GM18508 (cell line): Measurements from ENCODE around the gene FBXL5.

Source experiments
- ATAC-seq: cut with Tn5 transposase; IDR thresholded peaks from one replicate; pipeline ENCODE4 v1.9.1; 2021; ENCODE audit warnings: moderate number of reproducible peaks; ENCODE audit not compliant: insufficient read depth, unreplicated experiment

The FBXL5 gene, protein sequence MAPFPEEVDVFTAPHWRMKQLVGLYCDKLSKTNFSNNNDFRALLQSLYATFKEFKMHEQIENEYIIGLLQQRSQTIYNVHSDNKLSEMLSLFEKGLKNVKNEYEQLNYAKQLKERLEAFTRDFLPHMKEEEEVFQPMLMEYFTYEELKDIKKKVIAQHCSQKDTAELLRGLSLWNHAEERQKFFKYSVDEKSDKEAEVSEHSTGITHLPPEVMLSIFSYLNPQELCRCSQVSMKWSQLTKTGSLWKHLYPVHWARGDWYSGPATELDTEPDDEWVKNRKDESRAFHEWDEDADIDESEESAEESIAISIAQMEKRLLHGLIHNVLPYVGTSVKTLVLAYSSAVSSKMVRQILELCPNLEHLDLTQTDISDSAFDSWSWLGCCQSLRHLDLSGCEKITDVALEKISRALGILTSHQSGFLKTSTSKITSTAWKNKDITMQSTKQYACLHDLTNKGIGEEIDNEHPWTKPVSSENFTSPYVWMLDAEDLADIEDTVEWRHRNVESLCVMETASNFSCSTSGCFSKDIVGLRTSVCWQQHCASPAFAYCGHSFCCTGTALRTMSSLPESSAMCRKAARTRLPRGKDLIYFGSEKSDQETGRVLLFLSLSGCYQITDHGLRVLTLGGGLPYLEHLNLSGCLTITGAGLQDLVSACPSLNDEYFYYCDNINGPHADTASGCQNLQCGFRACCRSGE

DNA sequence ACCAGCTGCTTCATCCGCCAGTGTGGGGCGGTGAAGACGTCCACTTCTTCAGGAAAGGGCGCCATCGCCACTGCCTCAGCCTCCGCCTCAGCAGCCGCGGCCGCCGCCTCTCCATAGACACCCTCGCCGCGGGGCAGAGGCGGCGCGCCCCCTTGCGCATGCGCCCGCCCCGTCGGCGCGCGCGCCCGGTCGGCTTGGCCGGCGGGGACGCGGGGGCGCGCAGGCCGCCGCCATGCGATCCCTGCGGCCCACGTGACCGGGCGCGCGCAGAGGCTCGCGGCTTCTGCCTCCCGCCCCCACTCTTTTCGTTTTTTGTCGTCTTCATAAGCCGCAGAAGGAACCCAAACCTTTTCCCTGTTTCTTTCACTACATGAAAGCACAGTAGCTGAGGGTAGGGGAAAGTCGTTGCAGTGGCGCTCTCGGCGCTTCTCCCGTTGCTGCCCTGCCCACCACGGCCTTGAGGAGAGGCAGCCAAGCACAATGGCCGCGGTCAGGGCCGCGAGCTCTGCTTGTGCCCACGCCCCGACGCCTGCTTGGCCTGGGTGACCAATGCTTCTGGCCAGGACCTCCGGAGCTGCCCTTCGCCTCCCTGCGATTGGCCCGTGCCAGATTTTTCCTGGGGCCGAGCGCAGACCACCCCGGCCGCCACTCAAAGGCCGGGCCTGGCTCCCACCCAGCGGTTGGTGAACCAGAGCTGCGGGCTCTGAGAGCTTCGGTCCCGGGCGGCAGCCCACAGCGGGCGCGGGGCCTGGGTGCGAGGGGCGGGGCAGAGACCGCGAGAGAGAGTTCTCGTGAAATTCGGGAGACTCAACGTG is at the start of gene FBXL5:
Gene FBXL5 (minus strand): TSS at position 135 of the 815 bp plus-strand sequence. CDS start 70 bp downstream, at position 65.
- ATAC-seq: peak; percentile 30

DNA sequence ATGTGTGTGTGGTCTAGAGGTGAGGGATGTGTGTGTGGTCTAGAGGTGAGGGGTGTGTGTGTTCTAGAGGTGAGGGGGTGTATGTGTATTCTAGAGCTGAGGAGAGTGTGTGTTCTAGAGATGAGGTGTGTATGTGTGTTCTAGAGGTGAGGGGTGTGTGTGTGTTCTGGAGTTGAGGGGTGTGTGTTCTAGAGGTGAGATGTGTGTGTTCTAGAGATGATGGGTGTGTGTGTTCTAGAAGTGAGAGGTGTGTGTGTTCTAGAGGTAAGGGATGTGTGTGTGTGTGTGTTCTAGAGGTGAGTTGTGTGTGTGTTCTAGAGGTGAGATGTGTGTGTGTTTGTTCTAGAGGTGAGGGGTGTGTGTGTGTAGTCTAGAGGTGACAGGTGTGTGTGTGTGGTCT is 49.0 kb upstream of the FBXL5 start:
- no peak for ATAC-seq

DNA sequence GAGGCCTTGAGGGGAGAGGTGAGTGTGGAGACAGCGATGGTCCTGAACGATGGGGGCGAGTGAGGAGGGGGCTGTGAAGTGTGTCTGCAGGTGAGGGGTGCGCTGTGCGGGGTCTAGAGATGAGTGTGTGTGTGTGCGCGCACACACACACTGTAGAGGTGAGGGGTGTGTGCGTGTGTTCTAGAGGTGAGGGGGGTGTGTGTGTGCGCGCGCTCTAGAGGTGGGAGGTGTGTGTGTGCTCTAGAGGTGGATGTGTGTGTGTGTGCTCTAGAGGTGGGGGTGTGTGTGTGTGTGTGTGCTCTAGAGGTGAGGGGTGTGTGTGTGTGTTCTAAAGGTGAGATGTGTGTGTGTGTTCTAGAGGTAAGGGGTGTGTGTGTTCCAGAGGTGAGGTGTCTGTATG is 48.3 kb upstream of the FBXL5 start:
- no peak for ATAC-seq

DNA sequence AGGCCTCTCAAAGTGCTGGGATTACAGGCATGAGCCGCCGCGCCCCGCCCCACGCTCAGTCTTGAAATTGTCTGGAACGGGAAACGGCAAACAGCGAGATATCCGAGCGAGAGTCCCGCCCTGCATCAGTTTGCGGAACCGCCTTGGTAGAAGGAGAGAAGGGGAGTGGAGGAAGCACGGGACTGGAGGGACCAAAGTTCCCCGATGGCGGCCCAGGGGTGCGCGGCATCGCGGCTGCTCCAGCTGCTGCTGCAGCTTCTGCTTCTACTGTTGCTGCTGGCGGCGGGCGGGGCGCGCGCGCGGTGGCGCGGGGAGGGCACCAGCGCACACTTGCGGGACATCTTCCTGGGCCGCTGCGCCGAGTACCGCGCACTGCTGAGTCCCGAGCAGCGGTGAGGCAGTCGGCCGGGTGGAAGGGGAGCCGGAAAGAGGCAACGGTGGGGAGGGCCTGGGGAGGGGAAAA is 47.8 kb upstream of the FBXL5 start, which contains the start of gene BST1:
Gene BST1 (plus strand): TSS at position 125 of the 463 bp plus-strand sequence. CDS start 80 bp downstream, at position 205.
- ATAC-seq: no peak

DNA sequence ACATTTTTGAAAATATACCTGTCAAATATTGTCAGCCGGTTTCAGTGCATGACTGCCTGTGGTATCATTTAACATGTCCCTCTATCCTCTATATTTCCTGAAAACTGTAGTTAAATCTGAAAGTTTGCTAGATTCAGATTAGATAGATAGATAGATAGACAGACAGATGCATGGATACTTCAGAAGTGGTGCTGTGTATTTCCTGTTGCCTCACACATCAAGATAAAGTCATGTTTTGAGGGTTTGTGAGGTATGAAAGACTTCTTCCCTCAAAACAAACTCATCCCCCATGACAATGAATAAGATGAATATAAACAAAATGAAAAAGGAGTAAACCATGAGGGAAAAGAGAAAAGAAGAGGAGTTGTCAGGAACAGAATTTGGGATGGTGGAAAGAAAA is 41.7 kb upstream of the FBXL5 start:
- no peak for ATAC-seq

DNA sequence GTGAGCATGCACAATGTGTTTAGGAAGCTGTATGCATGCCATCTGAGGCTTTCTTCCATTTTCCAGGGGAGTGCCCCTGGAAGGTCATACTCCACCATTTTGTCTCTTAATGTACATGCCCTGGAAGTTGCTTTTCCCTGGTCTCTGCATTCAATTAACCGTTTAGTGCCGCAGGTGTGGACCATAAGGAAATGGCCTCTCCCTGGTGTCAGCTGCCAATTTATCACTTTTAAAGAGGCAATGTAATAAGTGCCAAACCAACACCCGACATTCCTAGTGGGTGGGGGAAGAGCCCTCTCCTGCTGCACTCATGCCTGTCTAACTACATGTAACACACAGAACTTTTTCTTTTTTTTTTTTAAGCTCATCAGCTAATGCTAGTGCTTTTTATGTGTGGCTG is 40.6 kb upstream of the FBXL5 start:
- no peak for ATAC-seq

DNA sequence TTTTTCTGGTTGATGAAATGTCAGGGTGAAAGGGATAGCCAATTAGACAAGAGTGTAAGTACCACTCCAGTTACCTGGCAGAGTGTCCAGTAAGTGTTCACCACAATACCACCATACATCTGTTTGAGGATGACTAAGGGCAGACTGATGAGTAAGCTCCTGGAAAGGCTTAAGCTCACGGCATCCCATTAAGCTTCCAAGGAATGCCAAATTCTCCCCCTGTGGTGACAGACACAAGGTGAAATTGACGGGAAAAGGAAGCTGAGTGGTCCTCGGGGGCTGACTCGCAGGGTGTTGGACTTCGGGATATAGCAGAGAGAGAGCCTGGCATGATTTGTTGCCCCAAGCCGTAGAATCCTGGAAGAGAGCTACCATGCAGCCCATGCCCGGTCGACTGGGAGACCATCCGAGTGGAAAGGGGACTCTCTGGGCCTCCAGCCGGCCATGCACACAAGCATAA is 40.1 kb upstream of the FBXL5 start:
- no peak for ATAC-seq

DNA sequence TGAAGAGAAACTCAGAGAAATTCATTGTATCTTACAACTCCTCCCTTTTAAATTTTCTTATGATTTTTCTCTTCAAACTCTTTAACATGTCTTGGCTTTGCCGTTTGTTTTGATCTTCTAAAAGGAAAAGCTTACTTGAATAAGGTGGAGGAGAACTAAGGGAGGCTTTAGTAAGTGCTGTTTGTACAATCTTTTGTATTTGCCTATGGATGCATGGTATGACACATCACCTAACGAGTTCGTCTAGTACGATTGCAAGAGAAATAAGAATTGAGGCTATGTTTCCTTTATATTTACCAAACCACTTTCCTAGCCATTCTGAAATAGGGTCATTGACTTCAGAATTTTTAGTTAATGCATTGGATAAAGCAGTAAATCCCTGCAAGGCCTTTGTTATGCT is 39.3 kb upstream of the FBXL5 start:
- ATAC-seq: no peak

DNA sequence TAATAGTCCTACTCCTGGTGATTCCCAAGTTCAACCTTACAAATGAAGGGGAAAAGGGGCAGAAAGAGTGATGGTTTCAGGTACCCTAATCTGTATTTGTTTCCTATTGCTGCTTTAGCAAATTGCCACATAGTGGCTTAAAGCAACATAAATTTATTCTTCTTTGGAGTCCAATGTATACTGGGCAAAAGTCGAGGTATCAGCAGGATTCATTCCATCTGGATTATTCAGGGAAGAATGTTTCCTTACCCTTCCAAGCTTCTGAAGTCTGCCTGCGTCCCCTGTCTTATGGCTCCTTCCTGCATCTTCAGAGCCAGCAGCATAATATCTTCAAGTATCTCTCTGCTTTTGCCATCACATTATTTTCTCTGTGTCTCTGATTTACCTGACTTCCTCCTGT is 37.4 kb upstream of the FBXL5 start:
- ATAC-seq: no peak

DNA sequence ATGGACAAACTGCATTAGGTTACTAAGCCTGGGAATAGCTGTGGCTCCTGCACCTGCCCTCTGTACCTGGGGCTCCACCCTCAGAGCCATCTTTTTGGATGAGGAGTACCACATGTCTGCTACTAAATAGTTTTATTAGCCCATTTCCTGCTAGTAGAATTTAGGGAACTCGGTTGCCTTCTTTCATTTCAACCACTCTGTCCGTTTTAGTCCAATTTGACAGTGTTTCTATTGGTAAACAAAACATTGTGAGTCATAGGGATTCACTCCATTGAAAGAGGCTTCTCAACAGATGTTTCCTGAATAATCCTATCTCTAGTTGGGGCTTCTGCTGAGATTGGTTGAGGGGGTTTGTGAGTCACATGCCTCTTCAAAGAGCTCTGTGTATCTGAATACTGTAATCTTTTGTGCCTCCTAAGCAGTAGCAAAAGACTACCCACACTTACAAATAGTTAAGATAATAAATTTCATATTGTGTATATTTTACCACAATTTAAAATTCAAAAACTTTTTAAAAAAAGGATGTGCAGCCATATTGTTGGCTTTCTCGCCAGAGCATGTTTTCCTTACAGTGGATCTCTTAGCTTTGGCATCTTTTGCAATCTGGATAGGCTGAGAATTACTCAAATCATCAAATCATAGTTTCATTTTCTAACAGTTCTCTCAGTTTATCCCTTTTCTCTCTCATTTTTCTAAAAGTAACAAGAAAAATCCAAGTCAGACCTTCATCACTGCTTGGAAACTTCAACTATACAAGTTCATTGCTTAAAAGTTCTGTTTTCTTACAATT is 36.4 kb upstream of the FBXL5 start:
- ATAC-seq: no peak

DNA sequence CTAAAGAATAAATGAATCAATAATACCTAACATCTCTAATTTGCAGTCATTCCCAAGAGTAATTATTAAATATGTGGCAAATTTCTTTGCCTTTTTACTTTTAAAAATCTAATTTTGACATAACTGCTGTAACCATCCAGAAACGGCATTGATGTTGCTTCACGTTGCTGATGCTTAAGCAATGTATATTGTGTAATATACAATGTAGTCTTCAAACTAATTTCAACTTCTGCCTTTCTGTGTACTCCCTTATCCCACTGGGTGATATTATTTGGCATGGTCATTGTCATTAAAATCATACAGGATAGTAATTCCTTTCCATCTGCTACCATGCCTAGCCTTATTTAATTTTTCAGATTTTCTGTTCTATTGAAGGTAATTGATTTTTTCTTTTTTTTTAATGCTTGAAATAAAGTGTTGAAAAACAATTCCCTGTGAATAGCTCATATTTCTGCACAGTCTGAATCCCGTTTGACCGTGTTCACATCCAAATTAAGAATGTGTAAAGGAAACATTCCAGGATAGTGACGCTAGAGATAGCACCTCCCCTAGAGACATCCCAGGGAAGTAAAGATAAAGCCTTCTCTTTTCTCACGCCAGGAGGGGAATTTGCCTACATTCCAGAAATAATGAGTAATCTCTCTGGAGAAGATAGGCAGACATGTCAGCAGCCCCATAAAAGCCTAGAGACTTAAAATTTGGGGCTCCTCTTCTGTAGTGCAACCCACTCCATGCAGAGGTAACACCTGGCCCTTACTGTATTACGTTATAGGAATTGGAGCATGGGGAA is 35.1 kb upstream of the FBXL5 start:
- ATAC-seq: no peak

DNA sequence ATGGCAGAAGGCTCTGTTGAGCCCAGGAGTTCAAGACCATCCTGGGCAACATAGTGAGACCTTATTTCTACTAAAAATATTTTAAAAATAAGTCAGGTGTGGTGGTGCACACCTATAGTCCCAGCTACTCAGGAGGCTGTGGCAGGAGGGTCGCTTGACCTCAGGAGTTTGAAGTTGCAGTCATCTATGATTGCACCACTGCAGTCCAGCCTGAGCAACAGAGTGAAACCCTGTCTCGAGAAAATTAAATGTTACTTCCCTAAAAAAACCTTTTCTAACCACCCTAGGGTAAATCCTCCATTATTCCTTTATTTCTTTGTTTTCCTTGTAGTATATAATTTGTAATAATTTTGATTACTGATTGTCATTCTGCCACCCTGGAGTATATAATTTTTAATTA is 34.4 kb upstream of the FBXL5 start:
- no peak for ATAC-seq

DNA sequence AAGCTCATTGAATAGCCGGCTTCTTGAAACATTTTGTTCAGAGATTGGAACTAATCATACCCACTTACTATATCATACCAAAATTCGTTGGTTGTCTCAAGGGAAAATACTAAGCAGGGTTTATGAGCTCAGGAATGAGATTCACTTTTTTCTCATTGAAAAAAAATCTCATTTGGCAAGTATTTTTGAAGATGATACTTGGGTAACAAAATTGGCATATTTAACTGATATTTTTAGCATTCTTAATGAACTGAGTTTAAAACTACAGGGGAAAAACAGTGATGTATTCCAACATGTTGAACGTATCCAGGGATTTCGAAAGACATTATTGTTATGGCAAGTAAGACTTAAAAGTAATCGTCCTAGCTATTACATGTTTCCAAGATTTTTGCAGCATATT is 32.9 kb upstream of the FBXL5 start:
- ATAC-seq: no peak

DNA sequence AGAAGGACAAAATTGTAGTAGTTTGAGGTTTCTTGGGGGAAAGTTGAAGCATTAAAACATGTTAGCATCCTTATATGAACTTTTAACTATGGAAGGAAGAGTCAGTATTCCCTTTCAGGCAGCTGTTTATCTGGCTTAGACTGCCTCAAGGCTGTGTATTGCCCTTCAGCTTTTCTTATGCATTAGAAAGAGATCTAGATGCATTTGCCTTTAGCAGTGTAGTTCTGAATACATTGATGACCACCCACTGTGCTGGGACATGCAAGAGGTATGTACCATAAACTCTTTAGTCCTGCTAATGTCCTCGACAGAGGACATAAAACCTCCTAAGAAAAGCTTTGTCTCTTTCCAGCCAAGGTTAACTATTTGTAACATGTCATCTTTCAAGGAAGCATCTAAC is 29.3 kb upstream of the FBXL5 start:
- no peak for ATAC-seq

DNA sequence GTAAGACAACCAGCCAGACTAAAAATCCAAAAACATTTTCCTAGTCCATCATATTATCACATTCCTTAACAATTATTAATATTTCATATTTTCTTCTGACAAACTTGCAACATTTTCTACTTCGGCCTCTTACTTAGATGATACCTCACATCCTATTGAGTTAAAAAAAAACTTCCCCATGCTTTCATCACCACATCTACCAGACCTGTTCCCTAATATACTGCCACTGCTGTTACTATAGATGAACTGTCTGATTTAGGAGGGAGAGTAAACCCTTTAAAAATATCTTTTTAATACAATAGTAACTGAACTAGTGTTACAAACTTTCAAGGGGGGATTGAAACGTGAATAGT is 28.0 kb upstream of the FBXL5 start:
- no peak for ATAC-seq

DNA sequence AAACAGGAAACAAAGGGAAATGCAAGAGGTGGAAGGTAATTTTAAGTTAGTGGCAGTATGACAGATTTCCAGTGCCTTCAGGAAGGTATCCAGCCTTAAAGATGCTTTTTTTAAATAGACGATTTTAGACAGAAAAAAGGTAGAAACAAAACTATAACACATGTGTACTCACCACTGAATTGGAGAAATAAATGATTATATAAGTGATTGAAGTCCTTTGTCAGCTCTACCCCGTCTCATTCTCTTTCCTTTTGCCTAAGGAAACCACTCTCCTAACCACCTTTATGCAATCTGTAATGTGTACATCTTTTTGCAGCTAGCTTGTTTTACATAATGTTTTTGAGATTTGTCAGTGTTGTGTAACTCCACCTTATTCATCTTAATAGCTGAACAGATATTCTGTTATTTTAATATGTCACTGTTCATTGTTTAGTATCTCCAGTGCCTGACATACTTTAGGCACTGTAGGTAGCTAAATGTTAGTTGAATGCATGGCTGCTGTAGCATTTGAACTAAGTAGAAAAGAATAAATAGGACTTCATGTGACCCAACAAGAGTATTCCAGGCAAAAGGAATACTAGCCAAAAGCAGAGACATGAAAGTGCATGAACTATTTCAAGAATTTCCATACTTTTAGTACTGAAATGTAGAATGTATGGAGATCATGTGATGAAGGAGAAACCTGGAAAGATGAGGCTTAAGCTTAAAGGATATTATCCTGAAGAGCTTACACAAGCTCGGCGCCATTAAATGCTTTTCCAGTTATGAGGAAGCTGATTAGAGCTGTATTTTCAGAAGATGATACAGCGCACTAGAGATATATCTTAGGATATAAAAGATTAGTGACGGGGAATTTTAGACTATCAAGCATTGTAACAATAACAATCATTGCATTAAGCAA is 27.3 kb upstream of the FBXL5 start:
- ATAC-seq: no peak

DNA sequence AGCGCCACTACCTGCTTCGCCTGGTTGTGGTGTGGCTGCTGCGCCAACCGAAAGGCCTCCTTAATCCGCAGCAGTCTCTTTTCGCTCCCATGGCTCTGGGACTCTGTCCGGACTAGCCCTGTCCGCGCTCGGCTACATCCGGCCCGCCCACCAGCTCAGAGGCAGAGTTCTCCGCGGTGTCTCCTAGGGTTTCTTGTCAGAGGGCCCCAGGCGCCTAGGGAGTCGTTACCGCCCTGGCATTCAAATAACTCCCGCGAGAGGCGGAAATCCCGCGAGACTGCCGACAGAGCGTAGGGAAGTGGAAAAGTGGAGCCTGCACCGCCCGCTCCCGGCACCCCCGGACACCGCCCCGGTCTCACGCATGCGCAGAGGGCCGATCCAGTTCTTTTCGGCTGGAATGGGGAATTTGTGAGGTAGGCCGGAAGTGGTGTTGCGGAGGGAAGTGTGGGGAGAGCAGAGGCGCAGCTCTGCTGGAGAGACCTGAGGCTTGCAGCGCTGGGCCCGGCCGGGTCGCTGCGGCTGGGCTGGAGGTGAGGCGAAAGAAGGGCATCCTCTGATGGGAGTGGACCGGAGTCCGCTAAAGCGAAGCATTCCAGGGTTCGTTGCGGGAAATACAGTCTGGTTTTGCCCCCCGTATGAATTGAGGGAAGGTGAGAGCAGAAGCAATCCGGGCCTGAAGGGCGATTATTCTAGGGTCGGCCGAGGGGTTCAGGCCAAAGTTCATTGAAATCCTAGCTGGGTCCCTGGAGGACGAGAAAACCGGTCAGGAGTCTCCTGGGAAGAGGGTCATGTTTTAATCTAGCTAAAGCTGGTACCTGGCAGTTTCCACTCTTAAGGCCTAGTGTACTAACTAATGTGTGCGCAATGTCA is 26.4 kb upstream of the FBXL5 start, which contains the start of gene FAM200B:
Gene FAM200B (plus strand): TSS at position 456 of the 870 bp plus-strand sequence. CDS start 5,151 bp downstream, outside the sequence.
- peak; percentile 81 for ATAC-seq
